Stimulated activated CD8-positive, alpha-beta memory T cell treated with anti-CD3 and anti-CD28 coated beads, Interleukin-15, amount 100 ng/mL, for 1 hour (primary cell): ENCODE data around the gene ACP5.
"Not testable (repeated sequence)": the region's sequence is repeated elsewhere in the genome, so short reads cannot be mapped to it uniquely, and the experiment has no call there.

Source experiments
- DNase-seq: peaks from one replicate; pipeline ENCODE4 v3.0.0-alpha.2; 2020; ENCODE audit warnings: low read depth

Gene ACP5

GRCh38 chr19:11577451-11578257, at the start of gene ACP5:
Gene ACP5, minus strand, starts transcription at chr19:11577645. Its CDS starts 328 bp downstream, at chr19:11577317.
- DNase-seq = no peak

DNA sequence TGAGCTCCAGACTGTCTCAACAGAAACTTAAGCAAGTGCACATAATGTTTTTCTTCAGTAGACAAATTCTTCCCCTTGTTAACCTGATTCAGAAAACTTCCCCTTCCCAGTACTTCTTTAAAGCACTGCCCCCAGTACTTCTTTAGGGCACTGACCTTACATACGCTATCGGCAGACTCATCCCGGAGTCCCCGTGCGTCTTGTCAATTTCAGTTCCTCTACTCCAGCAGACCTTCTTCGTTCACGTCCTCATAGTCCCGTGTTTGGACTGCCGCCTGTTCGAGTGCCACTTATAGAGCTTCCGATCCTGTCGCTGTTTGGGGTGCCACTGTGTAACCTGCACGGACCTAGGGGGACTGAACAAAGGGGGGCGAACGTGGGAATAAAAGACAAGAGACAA, 48.8 kb upstream of the ACP5 start:
- DNase-seq = no peak

GRCh38 chr19:11624069-11624463, 46.6 kb upstream of the ACP5 start:
- no peak for DNase-seq

DNA sequence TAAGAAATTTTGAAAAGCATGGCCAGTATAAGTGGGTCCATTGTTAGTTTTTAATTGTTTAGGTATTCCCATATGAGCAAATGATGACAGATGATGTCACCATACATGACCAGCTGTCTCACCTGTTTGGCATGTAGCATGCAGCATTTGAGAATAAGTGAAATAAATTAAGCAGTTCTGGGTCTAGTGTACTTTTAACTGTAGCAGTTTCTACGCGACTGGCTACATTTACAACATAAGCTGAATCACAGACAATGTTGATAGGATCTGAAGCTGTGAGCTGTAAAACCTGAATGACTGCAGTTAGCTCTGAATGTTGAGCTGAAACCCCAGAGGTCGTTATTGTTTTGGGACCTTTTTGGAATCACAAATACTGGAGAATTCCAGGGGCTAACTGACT, 45.0 kb upstream of the ACP5 start:
- not testable (repeated sequence) for DNase-seq

DNA sequence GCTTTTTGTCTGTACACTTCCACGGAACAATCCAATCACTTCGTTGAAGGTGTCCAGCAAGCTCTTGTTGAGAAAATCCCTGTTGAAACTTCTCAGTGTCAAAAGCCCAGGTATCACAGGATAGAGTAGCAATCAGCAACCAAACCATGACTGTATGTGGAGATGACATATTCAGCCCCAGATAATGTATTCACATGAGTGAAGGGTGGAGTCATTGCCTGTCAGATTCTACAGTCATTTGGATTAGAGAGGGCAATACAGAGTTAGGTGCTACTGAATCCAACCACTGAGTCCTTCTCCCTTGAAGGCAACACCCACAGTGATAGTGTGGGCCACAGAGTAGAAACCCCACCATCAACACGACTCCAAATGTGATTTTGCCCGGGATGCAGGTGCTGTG, 43.1 kb upstream of the ACP5 start:
- DNase-seq = no peak

GRCh38 chr19:11617180-11618062, 40.0 kb upstream of the ACP5 start:
- no peak for DNase-seq

DNA sequence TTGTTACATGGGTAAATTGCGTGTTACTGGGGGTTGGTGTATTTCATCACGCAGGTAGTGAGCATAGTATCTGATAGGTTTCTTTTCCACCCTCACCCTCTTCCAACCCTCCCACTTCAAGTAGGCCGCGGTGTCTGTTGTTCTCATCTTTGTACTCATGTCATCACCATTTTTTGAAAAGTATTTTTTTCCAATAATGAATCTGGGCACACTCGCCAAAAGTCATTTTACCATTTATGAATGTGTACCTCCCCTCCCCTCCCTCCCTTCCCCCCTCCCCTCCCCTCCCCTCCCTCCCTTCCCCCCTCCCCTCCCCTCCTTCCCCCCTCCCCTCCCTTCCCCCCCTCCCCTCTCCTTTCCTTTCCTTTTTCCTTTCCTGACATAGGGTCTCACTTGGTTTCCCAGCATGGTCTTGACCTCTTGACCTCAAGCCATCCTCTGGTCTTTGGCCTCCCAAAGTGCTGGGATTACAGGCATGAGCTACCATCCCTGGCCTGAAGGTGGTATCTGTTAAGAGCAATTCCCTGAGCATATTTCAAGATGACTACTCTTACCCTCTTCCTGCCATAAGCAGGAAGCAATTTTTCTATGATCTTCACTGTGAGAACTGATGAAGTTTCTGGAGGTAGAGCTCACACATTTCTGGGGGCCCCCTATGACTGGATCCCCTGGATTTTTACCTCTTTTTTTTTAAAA, 35.5 kb upstream of the ACP5 start:
- no peak for DNase-seq

GRCh38 chr19:11611730-11612129, 34.3 kb upstream of the ACP5 start:
- no peak for DNase-seq

DNA sequence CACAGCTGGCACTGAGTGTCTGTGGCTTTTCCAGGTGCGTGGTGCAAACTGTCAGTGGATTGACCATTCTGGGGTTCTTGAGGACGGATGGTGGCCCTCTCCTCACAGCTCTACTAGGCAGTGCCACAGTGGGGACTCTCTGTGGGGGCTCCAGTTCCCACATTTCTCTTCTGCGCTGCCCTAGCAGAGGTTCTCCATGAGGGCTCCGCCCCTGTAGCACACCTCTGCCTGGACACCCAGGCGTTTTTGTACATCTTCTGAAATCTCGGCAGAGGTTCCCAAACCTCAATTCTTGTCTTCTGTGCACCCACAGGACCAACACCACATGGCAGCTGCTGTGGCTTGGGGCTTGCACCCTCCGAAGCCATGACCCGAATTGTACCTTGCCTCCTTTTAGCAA, 29.0 kb upstream of the ACP5 start:
- no peak for DNase-seq

- not testable (repeated sequence) for DNase-seq
Observed at GRCh38 chr19:11599704-11600103, 22.3 kb upstream of the ACP5 start.

DNA sequence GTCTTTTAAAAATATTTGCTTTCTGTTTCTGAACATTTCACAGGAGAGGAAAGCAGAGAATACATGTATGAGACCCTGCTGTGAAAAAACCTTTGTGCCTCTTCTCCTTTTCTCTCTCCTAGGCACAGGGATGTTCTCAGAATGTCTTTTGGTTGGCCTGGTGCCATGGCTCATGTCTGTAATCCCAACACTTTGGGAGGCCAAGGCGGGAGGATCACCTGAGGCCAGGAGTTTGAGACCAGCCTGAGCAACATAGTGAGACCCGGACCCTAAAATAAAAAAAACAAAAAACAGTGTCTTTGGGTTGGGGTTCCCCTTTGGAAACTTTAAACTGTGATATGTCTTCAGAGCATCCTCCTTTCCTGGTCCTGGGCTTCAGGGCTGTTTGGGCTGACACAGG, 21.3 kb upstream of the ACP5 start:
- no peak for DNase-seq

- DNase-seq = no peak
Observed at GRCh38 chr19:11598103-11598483, 20.6 kb upstream of the ACP5 start.

GRCh38 chr19:11597202-11598102, 20.0 kb upstream of the ACP5 start, which contains the start of gene ZNF627:
Gene ZNF627, plus strand, starts transcription at chr19:11597483. Its CDS starts 145 bp downstream, at chr19:11597628.
- DNase-seq = peak; percentile 98

- DNase-seq = no peak
Observed at GRCh38 chr19:11596156-11596555, 18.7 kb upstream of the ACP5 start.

DNA sequence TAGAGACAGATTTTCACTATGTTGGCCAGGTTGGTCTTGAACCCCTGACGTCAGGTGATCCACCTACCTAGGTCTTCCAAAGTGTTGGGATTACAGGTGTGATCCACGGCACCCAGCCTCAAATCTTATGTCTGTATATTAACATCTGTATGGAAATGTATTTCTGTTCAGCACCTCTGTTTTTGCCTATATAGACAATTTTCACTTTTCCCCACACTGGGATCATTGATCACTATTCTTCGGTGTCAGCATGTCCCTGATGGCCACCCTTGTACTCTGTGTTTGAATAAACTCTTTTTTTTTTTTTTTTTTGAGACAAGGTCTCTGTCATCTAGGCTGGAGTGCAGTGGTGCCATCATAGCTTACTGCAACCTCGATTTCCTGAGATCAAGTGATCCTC, 16.6 kb upstream of the ACP5 start:
- no peak for DNase-seq

GRCh38 chr19:11587975-11588631, 10.7 kb upstream of the ACP5 start:
- no peak for DNase-seq

GRCh38 chr19:11587302-11587974, 10.0 kb upstream of the ACP5 start:
- peak; percentile 63 for DNase-seq

DNA sequence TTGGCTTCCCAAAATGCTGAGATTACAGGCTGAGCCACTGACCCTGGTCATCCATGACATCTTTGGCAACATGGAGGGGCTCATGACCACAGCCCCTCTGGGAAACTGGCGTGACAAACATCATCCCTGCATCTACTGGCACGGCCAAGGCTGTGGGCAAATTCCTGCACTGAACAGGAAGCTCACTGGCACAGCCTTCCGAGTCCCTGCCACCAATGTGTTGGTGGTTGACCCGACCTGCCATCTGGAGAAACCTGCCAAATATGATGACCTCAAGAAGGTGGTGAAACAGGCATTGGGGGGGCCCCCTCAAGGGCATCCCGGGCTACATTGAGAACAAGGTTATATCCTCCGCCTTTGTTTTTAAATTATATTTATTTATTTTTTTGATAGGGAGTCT, 8.9 kb upstream of the ACP5 start:
- DNase-seq = no peak

- DNase-seq = no peak
Observed at GRCh38 chr19:11581740-11582139, 4.3 kb upstream of the ACP5 start.

DNA sequence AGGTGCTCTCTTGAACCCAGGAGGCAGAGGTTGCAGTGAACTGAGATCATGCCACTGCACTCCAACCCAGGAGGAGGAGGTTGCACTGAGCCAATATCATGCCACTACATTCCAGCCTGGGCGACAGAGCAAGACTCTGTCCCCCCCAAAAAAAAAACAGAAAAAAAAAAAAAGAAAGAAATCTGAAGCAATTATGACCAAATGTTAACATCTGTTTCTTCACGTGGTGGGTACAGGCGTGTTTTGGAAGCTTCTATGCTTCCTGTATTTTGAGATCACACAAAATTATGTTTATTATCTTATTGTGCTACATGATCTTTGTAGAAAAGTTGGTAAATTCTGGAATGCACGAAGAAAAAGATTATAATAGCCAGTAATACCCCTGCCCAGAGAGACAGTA, 2.7 kb upstream of the ACP5 start:
- no peak for DNase-seq
